Chondrocyte (in vitro differentiated cells): ENCODE results near the gene AZU1. TPM values are rescaled to one million over a fixed set of nuclear protein-coding genes. Genes with fewer than 3 reads are reported as not detected.
"Not testable (repeated sequence)": the region's sequence is repeated elsewhere in the genome, so short reads cannot be mapped to it uniquely, and the experiment has no call there.

Experiments
- DNase-seq: peaks from one replicate; pipeline ENCODE4 v3.0.0; 2021; ENCODE audit warnings: mixed read lengths, low spot score
- H3K27ac Mint-ChIP-seq: one replicate; pipeline ENCODE4 v1.8.0; 2021; ENCODE audit warnings: mild to moderate bottlenecking, moderate library complexity, mixed read lengths; ENCODE audit not compliant: unreplicated experiment
- H3K27me3 Mint-ChIP-seq: 2 replicates; pipeline ENCODE4 v1.8.0; 2021; ENCODE audit warnings: low read depth, mixed read lengths
- H3K36me3 Mint-ChIP-seq: 2 replicates; pipeline ENCODE4 v1.8.0; 2021; ENCODE audit warnings: low read depth, mixed read lengths
- H3K4me1 Mint-ChIP-seq: 2 replicates; pipeline ENCODE4 v1.8.0; 2021; ENCODE audit warnings: low read depth, mild to moderate bottlenecking, mixed read lengths
- H3K4me3 Mint-ChIP-seq: one replicate; pipeline ENCODE4 v1.8.0; 2021; ENCODE audit warnings: mild to moderate bottlenecking, moderate library complexity, mixed read lengths; ENCODE audit not compliant: unreplicated experiment
- H3K9me3 Mint-ChIP-seq: 2 replicates; pipeline ENCODE4 v1.8.0; 2021; ENCODE audit warnings: low read depth, mixed read lengths
- CTCF ChIP-seq: fragments of 200-600 bp; sonication (generic); IDR thresholded peaks from 2 replicates; pipeline ENCODE4 v1.5.0; 2021; ENCODE audit warnings: antibody characterized with exemption, mild to moderate bottlenecking, moderate library complexity
- total RNA-seq: library from RNA; stranded (reverse); gene quantifications from 3 replicates; pipeline ENCODE4 v1.2.1, GENCODE V29; 2021

AZU1 gene
- total RNA-seq, 1 donor from 2014 or later: 0.37 TPM

GRCh38 chr19:816500-816857, 11.2 kb upstream of the AZU1 start:
- H3K27me3 Mint-ChIP-seq: no peaks in the 10 kb centered on the region
- H3K27ac Mint-ChIP-seq: no peak overlapping the region
- no peaks in the 10 kb centered on the region for H3K4me1 Mint-ChIP-seq
- TF ChIP-seq CTCF: no peak
- peaks cover 11% of the 10 kb centered on the region for H3K36me3 Mint-ChIP-seq
- no peak overlapping the region for H3K4me3 Mint-ChIP-seq
- H3K9me3 Mint-ChIP-seq: peaks cover 4% of the 10 kb centered on the region
- DNase-seq: no peak

GRCh38 chr19:820212-820611, 7.4 kb upstream of the AZU1 start:
- not testable (repeated sequence) for H3K27ac Mint-ChIP-seq, H3K9me3 Mint-ChIP-seq, H3K27me3 Mint-ChIP-seq, H3K4me1 Mint-ChIP-seq, H3K4me3 Mint-ChIP-seq, DNase-seq, H3K36me3 Mint-ChIP-seq

GRCh38 chr19:821231-821824, 6.3 kb upstream of the AZU1 start:
- Mint-ChIP-seq H3K4me1 (no peaks in the 10 kb centered on the region), H3K9me3 (peaks cover 3% of the 10 kb centered on the region), H3K27ac (no peak overlapping the region), H3K36me3 (peaks cover 4% of the 10 kb centered on the region), H3K27me3 (no peaks in the 10 kb centered on the region), H3K4me3 (peak overlapping the region; percentile 60)
- DNase-seq: peak; percentile 88
- no peak for TF ChIP-seq CTCF

- Mint-ChIP-seq H3K36me3 (no peaks in the 10 kb centered on the region), H3K4me3 (peak within 1 kb of the TSS; percentile 60), H3K9me3 (no peaks in the 10 kb centered on the region), H3K4me1 (no peaks in the 10 kb centered on the region), H3K27ac (no peak within 1 kb of the TSS), H3K27me3 (no peaks in the 10 kb centered on the region)
- DNase-seq: no peak
- TF ChIP-seq CTCF: no peak
These were observed 5.7 kb upstream of the AZU1 start, which contains the start of gene PLPPR3 for GRCh38 chr19:821825-822503. TSS of gene PLPPR3 (minus strand) at chr19:821955. CDS start at chr19:821559, 396 bp downstream.

GRCh38 chr19:823565-824121, 4.0 kb upstream of the AZU1 start:
- Mint-ChIP-seq H3K4me3 (no peak overlapping the region), H3K27me3 (no peaks in the 10 kb centered on the region), H3K27ac (no peak overlapping the region), H3K36me3 (no peaks in the 10 kb centered on the region), H3K9me3 (no peaks in the 10 kb centered on the region), H3K4me1 (no peaks in the 10 kb centered on the region)
- DNase-seq: peak; percentile 72
- no peak for TF ChIP-seq CTCF
